HepG2 (cell line): ENCODE data around the gene MRM2.

ENCODE experiments used
- AHR ChIP-seq: IDR thresholded peaks from 2 replicates; pipeline ENCODE4 v1.6.1; 2018; ENCODE audit warnings: missing genetic modification reagents, missing compliant biosample characterization
- RNF2 ChIP-seq: fragments of 450-650 bp; conservative IDR thresholded peaks from 2 replicates; pipeline ENCODE4 v1.6.1; 2016; ENCODE audit warnings: low read depth
- TP53 ChIP-seq: sonication (generic); formaldehyde crosslinking; conservative IDR thresholded peaks from 2 replicates; pipeline ENCODE4 v1.4.0; 2020; ENCODE audit warnings: missing genetic modification reagents
- ZSCAN30 ChIP-seq: sonication (generic); formaldehyde crosslinking; IDR thresholded peaks from 2 replicates; pipeline ENCODE4 v1.5.0; 2020; ENCODE audit warnings: mild to moderate bottlenecking, missing genetic modification reagents
- TF ChIP-seq, protein P1 (sequence below): sonication (generic); formaldehyde crosslinking; IDR thresholded peaks from 2 replicates; pipeline ENCODE4 v1.5.0; 2020; ENCODE audit warnings: mild to moderate bottlenecking, missing genetic modification reagents, moderate library complexity
- TF ChIP-seq, protein P2 (sequence below): sonication (generic); formaldehyde crosslinking; IDR thresholded peaks from 2 replicates; pipeline ENCODE4 v1.4.0; 2020; ENCODE audit warnings: missing genetic modification reagents, borderline replicate concordance

DNA sequence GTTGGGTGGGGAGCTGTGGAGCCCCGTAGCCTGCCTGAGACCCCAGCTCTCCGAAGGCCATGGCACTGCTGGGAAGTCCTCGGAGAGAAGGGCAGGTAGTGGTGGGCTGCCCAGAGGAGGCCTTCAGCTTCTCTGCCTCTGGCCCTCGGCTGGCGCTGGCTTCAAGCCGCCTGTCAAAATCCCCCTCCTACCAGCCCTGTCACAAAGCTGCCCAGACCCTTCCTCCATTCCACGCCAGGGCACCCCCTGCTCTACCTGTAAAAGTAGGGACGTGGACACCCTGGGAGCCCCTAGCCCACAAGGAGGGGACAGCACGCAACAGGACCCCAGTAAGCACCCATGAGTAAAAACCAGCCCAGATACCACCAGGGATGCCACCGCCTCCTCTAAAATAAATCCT is 40.9 kb downstream of the MRM2 start:
- TF ChIP-seq, protein P1, sequence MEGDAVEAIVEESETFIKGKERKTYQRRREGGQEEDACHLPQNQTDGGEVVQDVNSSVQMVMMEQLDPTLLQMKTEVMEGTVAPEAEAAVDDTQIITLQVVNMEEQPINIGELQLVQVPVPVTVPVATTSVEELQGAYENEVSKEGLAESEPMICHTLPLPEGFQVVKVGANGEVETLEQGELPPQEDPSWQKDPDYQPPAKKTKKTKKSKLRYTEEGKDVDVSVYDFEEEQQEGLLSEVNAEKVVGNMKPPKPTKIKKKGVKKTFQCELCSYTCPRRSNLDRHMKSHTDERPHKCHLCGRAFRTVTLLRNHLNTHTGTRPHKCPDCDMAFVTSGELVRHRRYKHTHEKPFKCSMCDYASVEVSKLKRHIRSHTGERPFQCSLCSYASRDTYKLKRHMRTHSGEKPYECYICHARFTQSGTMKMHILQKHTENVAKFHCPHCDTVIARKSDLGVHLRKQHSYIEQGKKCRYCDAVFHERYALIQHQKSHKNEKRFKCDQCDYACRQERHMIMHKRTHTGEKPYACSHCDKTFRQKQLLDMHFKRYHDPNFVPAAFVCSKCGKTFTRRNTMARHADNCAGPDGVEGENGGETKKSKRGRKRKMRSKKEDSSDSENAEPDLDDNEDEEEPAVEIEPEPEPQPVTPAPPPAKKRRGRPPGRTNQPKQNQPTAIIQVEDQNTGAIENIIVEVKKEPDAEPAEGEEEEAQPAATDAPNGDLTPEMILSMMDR, result no peak
- TF ChIP-seq TP53 (CRISPR knock-in tag), result no peak
- no peak for TF ChIP-seq RNF2
- TF ChIP-seq AHR (CRISPR knock-in tag), result no peak
- TF ChIP-seq, protein P2, sequence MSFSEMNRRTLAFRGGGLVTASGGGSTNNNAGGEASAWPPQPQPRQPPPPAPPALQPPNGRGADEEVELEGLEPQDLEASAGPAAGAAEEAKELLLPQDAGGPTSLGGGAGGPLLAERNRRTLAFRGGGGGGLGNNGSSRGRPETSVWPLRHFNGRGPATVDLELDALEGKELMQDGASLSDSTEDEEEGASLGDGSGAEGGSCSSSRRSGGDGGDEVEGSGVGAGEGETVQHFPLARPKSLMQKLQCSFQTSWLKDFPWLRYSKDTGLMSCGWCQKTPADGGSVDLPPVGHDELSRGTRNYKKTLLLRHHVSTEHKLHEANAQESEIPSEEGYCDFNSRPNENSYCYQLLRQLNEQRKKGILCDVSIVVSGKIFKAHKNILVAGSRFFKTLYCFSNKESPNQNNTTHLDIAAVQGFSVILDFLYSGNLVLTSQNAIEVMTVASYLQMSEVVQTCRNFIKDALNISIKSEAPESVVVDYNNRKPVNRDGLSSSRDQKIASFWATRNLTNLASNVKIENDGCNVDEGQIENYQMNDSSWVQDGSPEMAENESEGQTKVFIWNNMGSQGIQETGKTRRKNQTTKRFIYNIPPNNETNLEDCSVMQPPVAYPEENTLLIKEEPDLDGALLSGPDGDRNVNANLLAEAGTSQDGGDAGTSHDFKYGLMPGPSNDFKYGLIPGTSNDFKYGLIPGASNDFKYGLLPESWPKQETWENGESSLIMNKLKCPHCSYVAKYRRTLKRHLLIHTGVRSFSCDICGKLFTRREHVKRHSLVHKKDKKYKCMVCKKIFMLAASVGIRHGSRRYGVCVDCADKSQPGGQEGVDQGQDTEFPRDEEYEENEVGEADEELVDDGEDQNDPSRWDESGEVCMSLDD, result no peak
- TF ChIP-seq ZSCAN30 (CRISPR knock-in tag), result no peak
